Measurements from ENCODE around the gene PMM1. TPM values are rescaled to one million over a fixed set of nuclear protein-coding genes. Genes with fewer than 3 reads are reported as not detected.

The PMM1 gene
- total RNA-seq, 4 donors from 2014 or later = 39.3 to 168 (median 73.1) TPM

GRCh38 chr22:41543854-41544670 lies 45.6 kb downstream of the PMM1 start, which contains the start of gene POLR3H:
TSS of gene POLR3H (minus strand) at chr22:41544470. CDS start at chr22:41544101, 369 bp downstream.
- no peak for TF ChIP-seq CTCF (IDR thresholded peaks at IDR 0.05)
- DNase-seq (ENCODE audit: low spot score) = peak; percentile 91
- ATAC-seq (ENCODE audit: low FRiP score) = peak; percentile 98

- TF ChIP-seq CTCF (IDR thresholded peaks at IDR 0.05) = no peak
- ATAC-seq (ENCODE audit: low FRiP score) = no peak
- no peak for DNase-seq (ENCODE audit: low spot score)
These were observed 47.4 kb downstream of the PMM1 start for GRCh38 chr22:41542224-41542623.

GRCh38 chr22:41541484-41541883 lies 48.2 kb downstream of the PMM1 start:
- no peak for TF ChIP-seq CTCF (IDR thresholded peaks at IDR 0.05)
- ATAC-seq (ENCODE audit: low FRiP score) = no peak

GRCh38 chr22:41540365-41540764 lies 49.3 kb downstream of the PMM1 start:
- TF ChIP-seq CTCF (IDR thresholded peaks at IDR 0.05) = no peak
- ATAC-seq (ENCODE audit: low FRiP score) (no peak), DNase-seq (ENCODE audit: low spot score) (no peak)

More at GRCh38 chr22:41541484-41541883, 48.2 kb downstream of the PMM1 start:
- no peak for DNase-seq (ENCODE audit: low spot score)

- DNase-seq (ENCODE audit: low spot score) (no peak), ATAC-seq (ENCODE audit: low FRiP score) (no peak)
- TF ChIP-seq CTCF (IDR thresholded peaks at IDR 0.05) = no peak
These were observed 49.7 kb downstream of the PMM1 start for GRCh38 chr22:41540006-41540315.

GRCh38 chr22:41539146-41540005 lies 50.3 kb downstream of the PMM1 start:
- no peak for ATAC-seq (ENCODE audit: low FRiP score)
- TF ChIP-seq CTCF (IDR thresholded peaks at IDR 0.05) = no peak
- no peak for DNase-seq (ENCODE audit: low spot score)
